ENCODE measurements around the gene KRTAP2-4.
"Not testable (repeated sequence)": the region's sequence is repeated elsewhere in the genome, so short reads cannot be mapped to it uniquely, and the experiment has no call there.

Gene KRTAP2-4

GRCh38 chr17:41069031-41069430 is 3.4 kb upstream of the KRTAP2-4 start:
- no peak for FAIRE-seq

DNA sequence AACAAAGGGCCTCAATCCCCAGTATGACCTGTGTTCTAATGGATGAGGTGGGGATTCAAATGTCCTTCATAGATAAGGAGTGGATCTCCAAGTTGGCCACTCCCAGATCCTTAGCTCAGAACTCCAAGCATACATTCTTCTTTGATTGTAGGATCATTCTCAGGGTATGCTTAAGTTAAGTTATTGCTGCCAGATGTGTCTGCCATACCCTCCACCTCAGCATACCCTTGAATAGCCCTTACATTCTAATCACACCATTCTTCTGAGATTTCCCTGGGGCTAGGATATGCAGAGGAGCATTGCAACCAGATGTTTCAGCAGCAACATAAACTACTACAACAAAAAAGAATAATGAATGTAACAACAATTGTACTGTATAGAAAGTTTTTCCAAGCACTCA is 1.6 kb upstream of the KRTAP2-4 start:
- FAIRE-seq, result no peak

GRCh38 chr17:41065016-41065689 is 526 bp downstream of the KRTAP2-4 start:
- not testable (repeated sequence) for FAIRE-seq

GRCh38 chr17:41064301-41064700 is 1.4 kb downstream of the KRTAP2-4 start:
- no peak for FAIRE-seq

- no peak for FAIRE-seq
Observed at GRCh38 chr17:41063449-41063848, 2.2 kb downstream of the KRTAP2-4 start.

DNA sequence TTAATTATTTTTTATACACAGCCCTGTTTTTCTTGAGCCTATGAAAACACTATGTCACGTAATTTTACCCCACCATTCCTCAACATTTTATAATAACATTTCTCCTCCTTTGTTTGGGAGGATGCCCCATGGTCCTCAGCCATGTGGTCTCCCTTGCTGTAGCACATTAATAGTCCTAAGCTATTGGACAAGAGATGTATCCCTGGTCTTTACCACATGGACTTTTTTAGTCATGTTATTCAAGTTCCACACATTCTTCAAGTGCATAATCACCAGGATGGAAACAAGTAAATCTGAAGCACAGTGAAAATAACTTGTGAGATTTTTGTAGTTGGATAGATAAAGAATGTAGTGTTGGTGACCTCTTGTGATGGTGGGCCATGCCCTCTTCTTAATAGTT is 3.7 kb downstream of the KRTAP2-4 start:
- no peak for FAIRE-seq

DNA sequence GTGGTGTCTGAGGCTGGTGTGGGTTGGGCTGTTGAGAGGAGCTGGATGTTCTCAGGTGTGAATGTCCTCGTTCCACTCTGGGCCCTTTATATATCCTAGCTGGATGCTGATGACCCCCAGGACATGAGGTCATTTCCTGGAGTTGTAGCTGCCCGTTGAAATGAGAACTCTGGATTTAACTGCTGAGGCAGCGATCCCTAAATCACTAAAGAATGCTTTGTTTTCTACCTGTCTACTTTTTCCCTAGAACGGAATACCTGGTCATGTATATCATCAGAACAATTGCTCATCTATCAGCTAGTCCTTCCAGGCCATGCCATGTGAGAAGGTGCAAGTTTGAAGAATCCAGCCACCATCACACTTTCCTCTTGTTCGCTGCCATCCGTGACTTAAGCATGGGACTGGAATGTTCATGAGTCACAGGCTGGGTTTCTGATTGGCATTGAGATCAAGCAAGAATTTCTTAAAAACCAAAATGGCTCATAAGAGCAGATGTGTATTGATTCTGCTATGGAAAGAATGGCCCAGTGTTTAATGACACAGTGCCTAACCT is 5.6 kb downstream of the KRTAP2-4 start, which contains the start of gene KRTAP2-3:
Gene KRTAP2-3, minus strand, starts transcription at position 63 of the 553 bp plus-strand sequence. CDS start 64 bp downstream, outside the sequence.
- FAIRE-seq, result no peak

DNA sequence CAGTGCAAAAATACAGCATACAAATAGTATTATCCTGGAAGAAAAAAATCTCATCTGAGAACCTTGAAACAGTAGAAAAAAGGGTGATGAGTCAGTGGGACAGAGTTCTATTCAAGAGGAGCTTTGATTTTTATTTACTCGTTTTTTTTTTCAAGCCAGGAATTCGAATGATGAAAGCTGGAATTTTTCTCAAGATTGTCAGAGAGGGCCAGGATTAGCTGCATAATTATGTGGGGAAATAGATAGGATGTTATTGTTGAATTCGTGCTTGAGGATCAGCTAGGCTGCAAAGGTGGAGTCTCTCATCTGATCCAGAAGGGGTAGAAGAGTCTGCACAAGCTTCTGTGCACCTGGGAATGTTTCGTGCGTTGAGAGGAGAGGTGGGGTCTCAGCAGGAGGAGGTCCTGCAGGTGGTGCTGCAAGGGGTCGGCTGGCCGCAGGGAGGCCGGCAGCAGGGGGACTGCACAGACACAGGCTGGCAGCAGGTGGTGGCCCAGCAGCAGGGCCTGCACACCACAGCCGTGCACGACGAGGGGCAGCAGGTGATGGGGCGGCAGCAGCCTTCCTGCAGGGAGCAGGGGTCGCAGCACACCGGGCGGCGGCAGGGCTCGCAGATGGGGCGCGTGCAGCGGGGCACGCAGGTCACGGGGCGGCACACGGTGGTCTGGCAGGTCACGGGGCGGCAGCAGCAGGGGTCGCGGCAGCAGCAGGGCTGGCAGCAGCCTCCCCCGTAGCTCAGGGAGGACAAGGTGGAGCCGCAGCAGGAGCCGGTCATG is 6.2 kb downstream of the KRTAP2-4 start:
- FAIRE-seq, result not testable (repeated sequence)

GRCh38 chr17:41058741-41059140 is 6.9 kb downstream of the KRTAP2-4 start:
- FAIRE-seq, result no peak

GRCh38 chr17:41057547-41057946 is 8.1 kb downstream of the KRTAP2-4 start:
- FAIRE-seq, result no peak

DNA sequence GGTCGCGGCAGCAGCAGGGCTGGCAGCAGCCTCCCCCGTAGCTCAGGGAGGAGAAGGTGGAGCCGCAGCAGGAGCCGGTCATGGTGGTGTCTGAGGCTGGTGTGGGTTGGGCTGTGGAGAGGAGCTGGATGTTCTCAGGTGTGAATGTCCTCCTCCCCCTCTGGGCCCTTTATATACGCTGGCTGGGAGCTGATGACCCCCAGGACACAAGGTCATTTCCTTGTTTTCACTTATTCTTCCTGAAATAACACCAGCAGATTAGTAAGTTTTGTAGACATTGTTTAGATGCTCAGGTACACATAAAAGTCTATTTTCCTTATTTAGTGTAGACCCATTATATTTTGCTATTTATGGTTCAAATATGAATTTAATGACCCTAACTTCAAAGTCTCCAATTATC is 10.5 kb downstream of the KRTAP2-4 start, which contains the start of gene KRTAP2-2:
Gene KRTAP2-2, minus strand, starts transcription at position 101 of the 400 bp plus-strand sequence. Its CDS starts 19 bp downstream, at position 82.
- not testable (repeated sequence) for FAIRE-seq

DNA sequence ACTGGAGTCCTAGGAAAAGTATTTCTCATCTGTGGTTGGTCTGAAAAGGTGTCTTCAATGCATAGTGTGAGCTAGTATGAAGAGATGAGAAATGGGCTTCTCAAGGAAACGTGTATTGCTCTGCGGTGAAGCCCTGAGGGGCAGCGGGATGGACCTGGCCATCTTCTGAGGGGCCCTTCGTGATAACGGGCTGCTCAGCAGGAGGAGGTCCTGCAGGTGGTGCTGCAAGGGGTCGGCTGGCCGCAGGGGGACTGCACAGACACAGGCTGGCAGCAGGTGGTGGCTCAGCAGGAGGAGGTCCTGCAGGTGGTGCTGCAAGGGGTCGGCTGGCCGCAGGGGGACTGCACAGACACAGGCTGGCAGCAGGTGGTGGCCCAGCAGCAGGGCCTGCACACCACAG is 11.1 kb downstream of the KRTAP2-4 start:
- FAIRE-seq, result not testable (repeated sequence)

DNA sequence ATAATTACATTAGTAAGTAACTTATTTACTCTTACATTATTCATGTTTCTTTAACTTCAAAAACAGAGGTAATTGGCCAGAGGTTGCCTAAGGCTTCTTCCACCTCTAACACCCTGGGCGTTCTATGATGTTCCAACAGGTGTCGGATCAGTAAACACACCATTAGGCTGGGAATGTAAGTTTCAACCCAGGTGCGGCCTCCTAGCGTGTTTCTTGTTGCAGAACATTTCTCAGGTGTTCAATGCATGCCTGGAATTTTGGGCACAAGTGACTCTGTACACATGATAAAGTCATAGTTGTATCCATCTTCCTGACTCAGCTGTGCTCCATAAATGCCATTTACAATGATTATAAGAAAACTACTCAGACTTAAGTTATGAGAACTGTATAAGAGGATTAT is 11.7 kb downstream of the KRTAP2-4 start:
- no peak for FAIRE-seq

- no peak for FAIRE-seq
Observed at GRCh38 chr17:41052566-41052965, 13.1 kb downstream of the KRTAP2-4 start.

DNA sequence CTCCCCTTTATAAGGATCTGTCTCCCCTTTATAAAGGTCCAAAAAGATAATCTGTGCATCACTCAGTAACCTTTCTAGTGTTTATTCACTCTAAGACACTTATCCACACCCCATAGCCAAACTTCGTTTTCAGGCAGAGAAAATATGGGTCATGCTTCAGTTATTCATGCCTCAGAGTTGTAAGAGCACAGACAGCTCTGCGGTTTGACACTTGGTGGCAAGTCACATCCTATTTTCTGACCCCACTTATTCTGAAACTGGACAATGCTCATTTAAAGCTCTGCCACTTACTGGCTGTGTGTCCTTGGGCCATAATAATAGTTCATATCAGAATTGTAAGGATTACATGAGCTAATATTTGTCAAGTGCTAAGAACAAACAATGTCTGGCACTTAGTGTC is 16.6 kb downstream of the KRTAP2-4 start:
- no peak for FAIRE-seq

DNA sequence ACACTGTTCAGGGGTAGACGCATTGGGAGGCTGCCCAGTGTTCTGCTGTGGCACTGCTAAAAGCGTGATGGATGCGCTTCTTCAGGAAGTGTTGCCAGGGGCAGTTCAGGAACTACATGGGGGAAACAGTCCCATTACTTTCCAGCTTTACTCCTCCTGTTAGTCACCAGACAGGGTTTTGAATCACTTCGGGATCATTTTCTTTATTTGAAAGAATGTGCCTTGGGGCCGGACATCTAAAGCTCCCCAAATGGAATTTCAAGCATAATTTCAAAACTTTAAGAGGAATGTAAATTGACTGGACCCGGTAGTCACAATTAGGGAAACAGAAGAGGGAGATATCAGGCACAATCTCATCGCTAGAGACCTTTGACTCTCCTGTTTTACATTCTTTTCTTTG is 17.2 kb downstream of the KRTAP2-4 start:
- FAIRE-seq, result no peak

DNA sequence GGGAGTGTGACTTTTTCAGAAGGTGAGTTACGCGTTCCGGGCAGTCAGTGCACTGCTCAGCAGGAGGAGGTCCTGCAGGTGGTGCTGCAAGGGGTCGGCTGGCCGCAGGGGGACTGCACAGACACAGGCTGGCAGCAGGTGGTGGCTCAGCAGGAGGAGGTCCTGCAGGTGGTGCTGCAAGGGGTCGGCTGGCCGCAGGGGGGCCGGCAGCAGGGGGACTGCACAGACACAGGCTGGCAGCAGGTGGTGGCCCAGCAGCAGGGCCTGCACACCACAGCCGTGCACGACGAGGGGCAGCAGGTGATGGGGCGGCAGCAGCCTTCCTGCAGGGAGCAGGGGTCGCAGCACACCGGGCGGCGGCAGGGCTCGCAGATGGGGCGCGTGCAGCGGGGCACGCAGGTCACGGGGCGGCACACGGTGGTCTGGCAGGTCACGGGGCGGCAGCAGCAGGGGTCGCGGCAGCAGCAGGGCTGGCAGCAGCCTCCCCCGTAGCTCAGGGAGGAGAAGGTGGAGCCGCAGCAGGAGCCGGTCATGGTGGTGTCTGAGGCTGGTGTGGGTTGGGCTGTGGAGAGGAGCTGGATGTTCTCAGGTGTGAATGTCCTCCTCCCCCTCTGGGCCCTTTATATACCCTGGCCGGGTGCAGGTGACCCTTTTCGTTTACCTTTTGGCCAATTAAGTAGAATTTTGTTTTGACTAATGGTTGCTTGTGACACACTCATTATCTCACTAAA is 18.8 kb downstream of the KRTAP2-4 start, which contains the start of gene KRTAP2-1:
Gene KRTAP2-1, minus strand, starts transcription at position 582 of the 731 bp plus-strand sequence. Its CDS starts 49 bp downstream, at position 533.
- FAIRE-seq, result not testable (repeated sequence)

GRCh38 chr17:41042953-41043352 is 22.7 kb downstream of the KRTAP2-4 start:
- no peak for FAIRE-seq

DNA sequence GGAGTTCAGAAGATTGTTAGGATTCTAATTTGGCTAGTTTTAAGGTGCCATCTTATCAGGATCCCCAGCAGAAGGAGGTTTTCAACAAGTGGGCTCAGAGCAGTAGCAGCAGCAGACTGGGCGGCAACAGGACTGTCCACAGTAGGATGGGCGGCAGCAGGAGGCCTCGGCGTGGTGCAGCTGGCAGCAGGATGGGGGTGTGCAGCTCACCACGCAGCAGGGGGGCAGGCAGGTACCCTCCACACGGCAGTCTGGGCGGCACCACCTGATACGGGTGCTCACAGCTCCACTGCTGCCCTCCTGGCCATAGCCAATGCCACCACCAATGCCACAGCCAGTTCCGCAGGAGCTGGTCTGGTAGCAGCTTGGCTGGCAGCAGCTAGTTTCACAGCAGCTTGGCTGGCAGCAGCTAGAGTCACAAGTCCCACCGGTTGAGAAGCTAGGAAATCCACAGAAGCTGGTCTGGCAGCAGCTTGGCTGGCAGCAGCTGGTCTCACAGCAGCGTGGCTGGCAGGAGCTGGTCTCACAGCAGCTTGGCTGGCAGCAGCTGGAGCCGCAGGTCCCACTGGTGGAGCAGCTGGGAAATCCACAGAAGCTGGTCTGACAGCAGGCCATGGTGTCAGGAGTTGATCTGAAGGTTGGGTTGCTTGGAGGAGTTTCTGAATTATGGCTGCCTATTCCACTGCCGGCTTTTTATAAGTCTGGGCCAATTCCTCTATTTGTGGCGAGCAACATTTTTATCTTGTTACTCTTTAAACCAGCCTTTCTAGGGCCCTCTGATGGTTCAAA is 24.7 kb downstream of the KRTAP2-4 start, which contains the start of gene KRTAP1-1:
Gene KRTAP1-1, minus strand, starts transcription at position 668 of the 789 bp plus-strand sequence. Its CDS starts 53 bp downstream, at position 615.
- FAIRE-seq, result not testable (repeated sequence)

DNA sequence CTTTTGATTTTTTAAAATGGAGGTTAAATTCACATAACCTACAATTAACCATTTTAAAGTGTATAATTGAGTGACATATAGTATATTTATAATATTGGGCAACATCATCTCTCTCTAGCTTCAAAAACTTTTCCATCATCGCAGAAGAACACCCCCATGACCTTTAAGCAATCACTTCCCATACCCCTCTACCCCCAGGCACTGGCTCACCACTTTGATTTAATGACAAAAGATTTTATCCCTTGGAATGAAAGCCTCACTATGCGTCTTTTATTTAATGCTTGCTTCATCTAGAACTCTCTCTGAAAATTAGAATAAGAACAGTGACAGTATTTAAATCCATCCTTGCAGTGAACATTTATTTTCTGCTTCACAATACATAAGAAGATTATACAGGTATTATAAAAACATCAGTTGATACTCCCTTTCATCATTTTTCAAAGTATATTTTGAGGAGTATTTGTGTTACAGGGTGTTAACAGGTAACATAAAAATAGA is 27.8 kb downstream of the KRTAP2-4 start:
- no peak for FAIRE-seq

GRCh38 chr17:41034346-41034935 is 31.2 kb downstream of the KRTAP2-4 start, which contains the start of gene KRTAP1-3:
Gene KRTAP1-3 (minus strand): TSS chr17:41034874. CDS start chr17:41034821, 53 bp downstream.
- FAIRE-seq, result not testable (repeated sequence)

Measured in A204.1 (cell line).